GM12865 (cell line): ENCODE measurements around the gene CXADR.

Experiments used
- DNase-seq: peaks from one replicate; pipeline ENCODE4 v3.0.0; 2010; ENCODE audit warnings: low read depth
- H3K4me3 ChIP-seq: 2 replicates; pipeline ENCODE4 v1.5.1; 2011; ENCODE audit warnings: mild to moderate bottlenecking, low read depth, low read length, control low read depth
- TF ChIP-seq, protein P1 (sequence below): IDR thresholded peaks from 2 replicates; pipeline ENCODE4 v1.5.1; 2011; ENCODE audit warnings: low read length, control low read depth, low read depth, inconsistent platforms; ENCODE audit not compliant: insufficient read depth; ENCODE audit errors: missing control alignments

The CXADR gene

GRCh38 chr21:17491716-17492414 is 21.0 kb upstream of the CXADR start:
- TF ChIP-seq, protein P1, sequence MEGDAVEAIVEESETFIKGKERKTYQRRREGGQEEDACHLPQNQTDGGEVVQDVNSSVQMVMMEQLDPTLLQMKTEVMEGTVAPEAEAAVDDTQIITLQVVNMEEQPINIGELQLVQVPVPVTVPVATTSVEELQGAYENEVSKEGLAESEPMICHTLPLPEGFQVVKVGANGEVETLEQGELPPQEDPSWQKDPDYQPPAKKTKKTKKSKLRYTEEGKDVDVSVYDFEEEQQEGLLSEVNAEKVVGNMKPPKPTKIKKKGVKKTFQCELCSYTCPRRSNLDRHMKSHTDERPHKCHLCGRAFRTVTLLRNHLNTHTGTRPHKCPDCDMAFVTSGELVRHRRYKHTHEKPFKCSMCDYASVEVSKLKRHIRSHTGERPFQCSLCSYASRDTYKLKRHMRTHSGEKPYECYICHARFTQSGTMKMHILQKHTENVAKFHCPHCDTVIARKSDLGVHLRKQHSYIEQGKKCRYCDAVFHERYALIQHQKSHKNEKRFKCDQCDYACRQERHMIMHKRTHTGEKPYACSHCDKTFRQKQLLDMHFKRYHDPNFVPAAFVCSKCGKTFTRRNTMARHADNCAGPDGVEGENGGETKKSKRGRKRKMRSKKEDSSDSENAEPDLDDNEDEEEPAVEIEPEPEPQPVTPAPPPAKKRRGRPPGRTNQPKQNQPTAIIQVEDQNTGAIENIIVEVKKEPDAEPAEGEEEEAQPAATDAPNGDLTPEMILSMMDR, result no peak
- H3K4me3 ChIP-seq, result no peak overlapping the region
- DNase-seq, result peak; percentile 49

DNA sequence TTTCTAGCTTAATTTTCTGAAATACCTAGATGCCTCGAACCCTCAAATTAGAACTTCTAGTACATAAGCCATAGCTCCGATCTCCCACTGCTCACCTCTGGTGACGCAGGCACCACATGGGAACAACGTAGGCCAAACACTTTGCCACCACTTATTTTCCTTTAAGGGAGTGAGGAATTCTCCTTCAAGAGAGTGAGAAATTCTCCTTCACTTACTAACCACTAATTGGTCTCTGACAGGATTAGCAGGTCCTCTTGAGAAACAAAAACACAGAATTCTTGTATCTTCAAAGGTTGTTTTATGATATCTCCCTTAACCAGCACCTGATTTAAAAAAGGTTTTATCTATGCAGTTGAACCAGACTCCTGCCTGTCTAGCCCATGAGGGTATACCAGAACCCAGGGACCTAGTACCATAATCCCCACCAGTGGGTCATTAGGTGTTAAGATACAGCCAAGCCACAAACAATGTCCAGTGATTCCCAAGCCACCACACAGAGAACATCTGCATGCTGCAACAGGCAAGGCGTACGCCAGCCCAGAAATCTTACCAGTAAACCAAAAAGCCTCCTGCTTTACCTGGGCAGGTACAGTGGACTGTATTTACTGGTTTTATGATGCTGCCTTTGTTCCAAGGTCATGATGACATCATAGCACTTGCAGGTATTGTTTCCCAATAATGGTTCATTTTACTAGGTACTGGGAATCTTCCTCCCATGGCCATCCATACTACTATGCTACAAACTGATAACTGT is 20.3 kb upstream of the CXADR start:
- TF ChIP-seq, protein P1, result no peak
- DNase-seq, result no peak
- H3K4me3 ChIP-seq, result no peak overlapping the region

GRCh38 chr21:17494051-17494450 is 18.8 kb upstream of the CXADR start:
- TF ChIP-seq, protein P1, result no peak
- H3K4me3 ChIP-seq, result no peak overlapping the region
- DNase-seq, result no peak

- H3K4me3 ChIP-seq, result no peak overlapping the region
- no peak for DNase-seq
- TF ChIP-seq, protein P1, result no peak
Measured at GRCh38 chr21:17495680-17496079, 17.2 kb upstream of the CXADR start.

DNA sequence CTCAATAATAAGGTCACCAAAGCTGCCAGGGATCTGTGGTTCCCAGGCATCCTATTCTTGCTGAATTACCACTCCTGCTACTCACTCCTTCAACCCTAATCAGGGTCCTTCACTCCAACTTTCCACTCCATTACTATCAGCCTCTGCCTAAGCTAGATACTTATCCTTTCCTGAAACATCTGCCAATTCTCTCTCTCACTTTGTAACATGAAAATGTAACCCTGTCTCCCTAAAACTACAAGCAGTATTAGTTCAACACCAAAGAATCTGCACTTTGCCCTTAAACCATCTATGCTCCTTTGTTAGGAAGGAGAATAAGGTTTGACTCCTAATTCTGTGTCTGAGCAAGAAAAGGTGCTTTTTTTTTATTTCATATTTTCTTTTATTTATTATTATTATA is 15.5 kb upstream of the CXADR start:
- no peak for DNase-seq
- TF ChIP-seq, protein P1, result no peak
- H3K4me3 ChIP-seq, result no peak overlapping the region

- no peak overlapping the region for H3K4me3 ChIP-seq
- TF ChIP-seq, protein P1, result no peak
- DNase-seq, result no peak
Measured at GRCh38 chr21:17498586-17498985, 14.3 kb upstream of the CXADR start.
